ENCODE measurements around the gene DIP2C. TPM values are rescaled to one million over a fixed set of nuclear protein-coding genes. Genes with fewer than 3 reads are reported as not detected.

DIP2C gene
- total RNA-seq, 1 donor, result 0.27 TPM

- DNase-seq (ENCODE audit: low read depth in 2 of 3, low spot score in 2 of 3), result no peak
These were observed 127.3 kb downstream of the DIP2C start for GRCh38 chr10:562142-562541.

- no peak for DNase-seq (ENCODE audit: low read depth in 2 of 3, low spot score in 2 of 3)
These were observed 127.7 kb downstream of the DIP2C start for GRCh38 chr10:561721-562120.

DNA sequence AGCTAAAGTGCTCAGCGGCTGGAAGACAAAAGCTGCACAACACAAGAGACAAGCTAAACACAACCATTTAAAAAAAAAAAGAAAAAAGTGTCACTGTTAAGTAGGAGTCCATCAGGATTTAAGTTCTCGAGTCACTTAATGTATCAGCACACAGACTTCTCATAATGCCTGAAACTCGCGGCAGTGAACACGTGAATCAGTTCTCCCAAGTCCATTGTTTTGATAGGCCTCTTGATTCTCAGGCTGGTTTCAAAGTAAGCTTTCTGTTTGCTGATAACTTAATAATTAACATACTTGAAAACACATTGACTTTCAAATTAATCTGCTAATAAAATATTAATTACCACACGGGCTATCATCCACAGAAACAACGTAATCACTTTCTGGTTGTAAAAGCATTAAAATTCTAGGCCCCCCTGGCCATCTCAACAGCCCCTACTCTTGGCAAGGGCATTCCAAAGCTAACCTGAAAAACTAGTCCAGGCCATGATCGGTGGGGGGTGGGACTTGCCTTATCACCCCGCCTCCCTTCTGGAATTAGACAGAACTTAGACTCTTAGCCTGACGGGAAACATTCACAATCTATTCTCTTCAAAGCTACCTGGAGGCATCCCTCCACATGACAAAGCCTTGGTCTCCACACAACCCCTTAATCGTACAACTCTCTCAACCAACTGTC is 129.0 kb downstream of the DIP2C start:
- DNase-seq (ENCODE audit: low read depth in 2 of 3, low spot score in 2 of 3), result no peak

GRCh38 chr10:559767-560047 is 129.8 kb downstream of the DIP2C start:
- DNase-seq (ENCODE audit: low read depth in 2 of 3, low spot score in 2 of 3), result no peak

DNA sequence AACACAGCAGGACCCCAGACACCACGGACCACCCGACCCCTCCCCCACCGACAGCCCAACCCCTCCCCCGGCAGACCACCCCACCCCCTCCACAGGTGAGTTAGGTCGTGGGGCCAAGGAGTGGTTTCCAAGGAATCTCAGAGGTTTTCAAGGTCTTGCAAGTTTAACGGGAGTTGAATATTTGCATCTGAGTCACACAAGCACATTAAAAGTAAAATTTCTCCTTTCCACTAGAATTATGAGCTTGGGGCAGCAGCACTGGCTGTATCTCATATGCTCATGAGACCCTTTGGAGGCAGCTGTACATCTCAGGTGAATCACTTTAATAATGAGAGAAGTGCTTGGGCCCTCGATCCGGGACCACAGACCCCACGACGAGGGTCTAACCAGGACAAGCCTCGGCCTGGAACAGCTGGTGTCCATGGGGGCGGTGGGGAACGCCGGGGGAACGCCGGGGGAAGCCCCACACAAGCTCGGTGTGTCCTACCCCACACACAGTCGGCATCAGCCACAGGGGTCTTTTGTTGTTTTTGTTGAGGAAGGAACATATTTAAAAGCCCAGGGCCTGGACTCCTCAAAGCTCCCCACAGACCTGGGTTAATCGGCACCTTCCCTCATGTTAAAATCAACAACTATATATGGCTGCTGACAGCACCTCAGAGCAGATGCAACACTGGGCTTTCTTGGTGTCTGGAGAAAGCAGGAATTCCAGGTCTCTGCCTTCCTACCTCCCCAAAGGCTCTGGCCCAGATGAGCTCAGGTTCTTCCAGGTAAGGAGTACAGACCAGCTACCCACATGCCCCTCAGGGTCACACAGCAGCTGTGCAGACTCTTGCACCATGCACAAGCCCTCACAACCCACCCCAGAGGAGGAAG is 130.3 kb downstream of the DIP2C start:
- DNase-seq (ENCODE audit: low read depth in 2 of 3, low spot score in 2 of 3), result no peak

DNA sequence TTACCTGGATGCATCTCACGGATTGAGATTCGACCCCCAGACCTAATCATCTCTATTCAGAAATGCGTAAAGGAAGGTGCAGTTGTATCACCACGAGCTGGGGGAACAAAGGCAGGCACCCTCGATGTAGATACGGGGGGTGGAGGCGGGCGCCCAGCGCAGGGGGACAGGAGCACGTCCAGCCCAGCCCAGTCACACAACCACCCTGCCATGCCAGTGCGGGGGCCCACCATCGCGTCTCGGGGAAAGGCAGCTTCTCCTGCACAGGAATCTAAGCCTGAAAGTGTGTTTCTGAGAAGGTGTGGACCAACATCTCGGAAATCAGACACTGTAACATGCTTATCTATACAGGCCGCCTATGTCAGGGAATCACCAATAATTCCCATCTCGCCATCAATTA is 131.1 kb downstream of the DIP2C start:
- DNase-seq (ENCODE audit: low read depth in 2 of 3, low spot score in 2 of 3), result no peak

- DNase-seq (ENCODE audit: low read depth in 2 of 3, low spot score in 2 of 3), result no peak
These were observed 131.6 kb downstream of the DIP2C start for GRCh38 chr10:557792-558328.

GRCh38 chr10:556971-557637 is 132.4 kb downstream of the DIP2C start:
- DNase-seq (ENCODE audit: low read depth in 2 of 3, low spot score in 2 of 3), result no peak

- DNase-seq (ENCODE audit: low read depth in 2 of 3, low spot score in 2 of 3), result no peak
These were observed 133.7 kb downstream of the DIP2C start for GRCh38 chr10:555682-556350.

DNA sequence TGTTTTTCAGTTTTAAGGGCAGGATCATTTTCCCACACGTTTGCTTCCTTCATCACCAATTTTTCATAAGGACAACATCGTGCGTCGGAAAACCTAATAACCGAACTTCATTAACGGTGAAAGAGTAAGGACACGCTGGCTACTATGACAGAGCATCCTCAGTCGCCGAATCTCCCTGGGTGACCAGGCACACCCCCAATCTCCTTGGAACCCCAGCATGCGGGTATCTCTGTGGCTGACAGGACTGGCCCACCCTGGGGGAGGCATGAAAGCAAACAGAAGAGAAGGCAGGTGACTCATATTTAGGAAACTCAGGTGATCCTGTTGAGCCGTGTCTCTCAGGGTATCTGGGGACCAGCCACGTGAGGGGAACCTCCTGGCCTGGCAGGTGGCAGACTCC is 134.2 kb downstream of the DIP2C start:
- DNase-seq (ENCODE audit: low read depth in 2 of 3, low spot score in 2 of 3), result no peak

DNA sequence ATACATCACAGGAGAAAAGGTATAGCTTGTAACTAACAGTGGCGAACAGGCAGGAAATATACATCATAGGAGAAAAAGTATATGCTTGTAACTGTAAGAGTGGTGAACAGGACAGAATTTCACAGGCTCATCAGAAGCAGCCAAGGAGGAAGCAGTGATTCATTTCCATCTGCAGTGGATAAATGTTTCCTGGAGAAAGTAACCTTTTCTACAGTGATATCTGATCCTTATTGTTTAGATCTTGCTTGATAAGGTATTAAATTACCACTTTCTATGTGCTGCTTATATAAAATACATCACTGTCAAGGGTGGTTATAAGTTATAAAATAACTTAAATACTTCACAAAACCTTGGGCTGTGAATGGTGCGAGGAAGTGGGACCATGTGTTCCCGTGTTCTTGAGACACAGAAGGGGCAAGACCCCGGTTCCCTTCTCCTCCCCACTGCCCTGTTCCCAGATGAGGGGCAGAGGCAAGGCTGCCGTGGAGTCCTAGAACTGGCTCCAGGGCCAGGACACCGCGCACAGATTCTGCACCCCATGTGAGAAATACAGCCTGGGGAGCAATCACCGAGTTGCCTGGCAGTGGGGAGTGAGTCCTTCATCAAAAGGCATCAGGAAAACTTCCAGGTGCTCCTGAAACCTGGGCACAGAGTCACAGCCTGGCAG is 135.2 kb downstream of the DIP2C start:
- no peak for DNase-seq (ENCODE audit: low read depth in 2 of 3, low spot score in 2 of 3)

DNA sequence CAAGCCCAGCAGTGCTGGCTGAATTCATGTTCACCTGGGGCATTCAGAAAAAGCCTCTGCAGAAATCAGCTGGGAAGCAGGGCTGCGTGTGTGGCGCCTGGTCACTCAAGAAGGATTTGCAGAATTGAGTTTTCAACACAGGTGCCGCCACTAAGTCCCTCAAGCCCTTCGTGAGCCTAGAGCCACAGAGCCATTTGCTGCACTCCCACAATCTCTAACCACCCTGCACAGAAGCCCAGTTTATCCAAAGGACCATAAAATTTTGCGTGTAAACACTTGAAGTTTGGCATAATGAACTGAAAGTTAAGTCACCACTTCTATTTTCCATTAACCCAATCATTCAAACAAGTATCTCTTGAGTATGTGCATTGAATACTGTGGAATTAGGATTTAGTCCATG is 136.2 kb downstream of the DIP2C start:
- no peak for DNase-seq (ENCODE audit: low read depth in 2 of 3, low spot score in 2 of 3)

DNA sequence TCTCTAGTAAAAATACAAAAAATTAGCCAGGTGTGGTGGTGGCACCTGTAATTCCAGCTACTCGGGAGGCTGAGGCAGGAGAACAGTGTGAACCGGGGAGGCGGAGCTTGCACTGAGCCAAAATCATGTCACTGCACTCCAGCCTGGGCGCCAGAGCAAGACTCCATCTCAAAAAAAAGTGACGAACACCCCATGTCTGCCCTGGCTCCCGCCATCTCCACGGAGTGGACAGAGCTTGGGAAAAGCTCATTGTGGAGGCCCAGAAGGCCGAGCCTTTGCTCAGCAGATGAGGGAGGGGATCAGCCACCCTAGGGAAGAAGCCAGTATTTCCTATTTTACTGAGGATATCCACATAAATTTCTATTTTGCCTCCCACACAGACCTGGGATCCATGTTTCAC is 136.8 kb downstream of the DIP2C start:
- no peak for DNase-seq (ENCODE audit: low read depth in 2 of 3, low spot score in 2 of 3)

DNA sequence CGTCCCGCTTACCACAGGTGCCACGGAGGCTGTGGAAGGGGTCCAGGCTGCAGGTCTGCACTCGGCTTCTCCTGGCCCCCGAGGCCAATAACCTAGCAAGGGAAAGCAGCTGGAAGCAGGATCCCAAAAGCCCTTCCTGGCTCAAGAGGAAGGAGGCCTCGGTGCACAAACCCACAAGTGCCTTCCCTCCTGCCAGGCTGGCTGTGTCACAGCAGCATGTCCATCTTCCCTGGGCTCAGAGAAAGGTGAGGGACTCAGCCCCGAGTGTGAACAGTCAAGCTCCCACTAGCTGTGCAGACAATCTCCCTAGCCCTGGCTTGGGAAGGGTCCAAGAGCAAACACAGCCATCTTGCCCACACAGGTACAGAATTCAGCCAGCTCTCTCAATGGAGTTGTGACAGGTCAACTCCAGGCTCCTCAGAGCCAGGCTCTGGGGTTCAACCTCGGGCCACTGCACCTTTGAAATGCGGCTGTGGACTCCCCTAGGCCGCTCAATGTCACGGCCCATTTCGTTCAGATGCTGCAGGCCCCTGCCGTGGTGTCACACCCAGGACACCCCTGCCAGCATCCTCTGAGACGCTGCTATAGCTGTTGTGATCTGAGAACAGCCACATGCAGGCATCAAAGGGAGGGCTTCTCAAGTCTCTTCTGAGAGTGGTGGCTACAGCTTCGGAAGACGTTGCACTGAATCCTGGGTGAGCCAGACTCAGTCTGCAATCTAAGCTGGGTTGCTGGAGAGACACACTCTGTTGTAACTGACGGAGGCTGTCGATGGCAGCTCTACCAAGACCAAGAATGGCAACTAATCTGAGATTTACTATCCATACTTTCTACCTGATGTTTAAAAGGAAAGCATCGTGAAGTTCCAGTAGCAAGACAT is 137.9 kb downstream of the DIP2C start:
- DNase-seq (ENCODE audit: low read depth in 2 of 3, low spot score in 2 of 3), result no peak

- DNase-seq (ENCODE audit: low read depth in 2 of 3, low spot score in 2 of 3), result no peak
These were observed 138.6 kb downstream of the DIP2C start for GRCh38 chr10:550665-551372.

GRCh38 chr10:549391-549790 is 140.1 kb downstream of the DIP2C start:
- DNase-seq (ENCODE audit: low read depth in 2 of 3, low spot score in 2 of 3), result no peak

DNA sequence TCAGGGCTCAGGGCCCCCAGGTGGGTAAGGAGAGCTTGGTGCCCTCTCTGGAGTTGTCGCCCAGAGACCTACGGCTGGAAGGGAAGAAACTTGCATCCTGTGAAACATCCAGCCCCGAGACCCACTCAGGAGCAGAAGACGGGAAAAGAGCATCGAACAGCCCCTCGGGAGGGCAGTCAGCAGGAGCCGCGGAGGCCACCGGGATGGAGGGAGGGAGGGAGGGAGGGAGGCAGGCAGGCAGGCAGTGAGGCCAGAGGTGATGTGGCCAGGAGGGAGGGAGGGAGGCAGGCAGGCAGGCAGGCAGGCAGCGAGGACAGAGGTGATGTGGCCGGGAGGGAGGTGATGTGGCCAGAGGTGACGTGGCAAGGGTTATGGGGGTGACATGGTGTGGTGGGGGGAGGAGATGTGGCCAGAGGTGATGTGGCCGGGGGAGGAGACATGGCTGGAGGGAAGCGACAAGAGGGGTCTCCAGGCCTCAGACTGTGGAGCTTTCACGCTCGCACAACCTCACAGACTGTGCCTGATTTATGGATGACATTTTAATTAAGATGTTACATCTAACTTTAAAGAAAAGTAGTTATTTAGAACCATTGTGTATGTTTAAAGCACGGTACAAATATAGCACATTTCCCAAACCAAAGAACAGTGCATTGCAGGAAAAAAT is 141.1 kb downstream of the DIP2C start:
- no peak for DNase-seq (ENCODE audit: low read depth in 2 of 3, low spot score in 2 of 3)

DNA sequence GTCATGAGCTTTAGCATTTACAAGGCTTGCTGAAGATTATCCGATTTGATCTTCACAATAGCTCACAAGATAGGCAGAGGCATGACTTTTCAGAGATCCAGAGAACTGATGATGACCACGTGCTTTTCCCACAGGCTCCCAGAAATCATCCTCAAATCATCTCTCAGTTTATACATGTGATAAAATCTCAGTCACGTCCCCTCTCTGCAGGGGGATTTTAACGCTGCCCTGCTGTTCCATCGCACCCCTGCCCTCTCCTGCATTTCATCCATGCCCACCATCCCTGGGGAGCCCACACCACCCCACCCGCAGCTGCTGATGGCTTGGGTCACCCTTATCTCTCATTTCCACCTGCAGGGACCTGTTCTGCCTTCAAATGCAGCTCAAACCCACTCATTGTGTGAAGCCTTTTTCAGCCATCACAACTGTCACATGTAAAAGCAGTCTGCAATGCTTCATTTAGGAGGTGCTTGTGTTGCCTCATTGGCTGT is 141.8 kb downstream of the DIP2C start:
- no peak for DNase-seq (ENCODE audit: low read depth in 2 of 3, low spot score in 2 of 3)

Measured in hematopoietic multipotent progenitor cell (in vitro differentiated cells).